Cardiac muscle cell (in vitro differentiated cells and primary cell): Measurements from ENCODE around the gene TRAPPC13. TPM values are rescaled to one million over a fixed set of nuclear protein-coding genes. Genes with fewer than 3 reads are reported as not detected.

ENCODE experiments used
- DNase-seq, 2 donors: peaks; one replicate each; pipeline versions ENCODE4 v3.0.0 to v3.0.0-alpha.2; 2010 to 2017; ENCODE audit warnings: low read depth in 1 of 2, low spot score in 1 of 2
- H3K27ac ChIP-seq: fragments of 200-600 bp; sonication (generic); 2 replicates; pipeline ENCODE4 v1.5.1; 2016
- H3K27me3 ChIP-seq: fragments of 200-600 bp; sonication (generic); 2 replicates; pipeline ENCODE4 v1.6.0; 2016; ENCODE audit warnings: control low read depth
- H3K36me3 ChIP-seq: fragments of 200-600 bp; sonication (generic); 2 replicates; pipeline ENCODE4 v1.5.1; 2016; ENCODE audit warnings: control low read depth
- H3K4me1 ChIP-seq: fragments of 200-600 bp; sonication (generic); 2 replicates; pipeline ENCODE4 v1.8.1; 2017; ENCODE audit warnings: low read depth, mild to moderate bottlenecking, mixed run types
- H3K4me3 ChIP-seq: fragments of 200-600 bp; sonication (generic); 2 replicates; pipeline ENCODE4 v1.5.1; 2016; ENCODE audit warnings: mild to moderate bottlenecking
- H3K9me3 ChIP-seq: fragments of 200-600 bp; sonication (generic); 2 replicates; pipeline ENCODE4 v1.5.1; 2017; ENCODE audit warnings: low read depth, mild to moderate bottlenecking, control low read depth
- CTCF ChIP-seq: IDR thresholded peaks from 2 replicates; pipeline ENCODE4 v1.5.1; 2012; ENCODE audit warnings: low read depth, mild to moderate bottlenecking, low read length
- polyA plus RNA-seq: library from polyadenylated mRNA; unstranded; fragments of >200 nt; fragmentation: Nextera tagmentation; extraction: Ambion mirVana; gene quantifications from 2 replicates; pipeline ENCODE4 v1.2.1, GENCODE V29; 2016
- total RNA-seq: library from RNA; depleted of rRNA; stranded (reverse); fragments of >200 nt; gene quantifications from 2 replicates; pipeline ENCODE4 v1.2.3, GENCODE V29; 2016

TRAPPC13 gene
- total and polyA plus RNA-seq, 2 experiments from 2014 or later = 18.7 to 19.1 TPM

DNA sequence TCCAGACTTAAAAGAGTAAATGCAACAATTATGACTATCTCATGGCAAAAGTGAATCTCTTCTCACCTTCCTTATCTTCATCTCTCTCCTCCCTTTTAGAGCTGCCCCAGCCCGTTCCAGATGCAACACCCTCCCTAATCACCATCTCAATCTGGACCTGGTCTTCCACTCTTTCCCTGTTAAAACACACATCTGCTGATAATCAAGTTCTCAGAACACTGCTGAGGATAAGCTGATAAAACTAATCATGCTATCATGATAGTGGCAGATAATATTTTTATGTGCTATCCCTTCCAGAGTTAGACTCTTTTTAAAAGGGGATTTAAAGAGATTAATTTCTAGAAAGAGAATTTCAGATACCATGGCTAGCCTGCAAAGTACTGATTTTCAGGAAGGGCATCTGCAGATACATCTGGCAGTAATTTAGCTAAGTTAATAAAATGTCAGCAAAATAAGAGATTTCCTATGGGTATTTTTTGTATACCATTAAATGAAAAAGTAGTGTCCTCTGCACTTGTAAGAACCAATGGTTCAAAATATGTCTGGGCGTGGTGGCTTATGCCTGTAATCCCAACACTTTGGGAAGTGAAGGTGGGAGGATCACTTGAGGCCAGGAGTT lies 79.9 kb downstream of the TRAPPC13 start:
- TF ChIP-seq CTCF = no peak

GRCh38 chr5:65707663-65708062 lies 82.8 kb downstream of the TRAPPC13 start:
- Histone ChIP-seq H3K27ac (no peak overlapping the region), H3K27me3 (no peaks in the 10 kb centered on the region), H3K9me3 (no peaks in the 10 kb centered on the region), H3K36me3 (peaks cover 4% of the 10 kb centered on the region), H3K4me1 (peaks cover 9% of the 10 kb centered on the region), H3K4me3 (no peak overlapping the region)
- no peak for TF ChIP-seq CTCF
- no peak for DNase-seq

More for the DNA sequence above, 79.9 kb downstream of the TRAPPC13 start:
- H3K9me3 ChIP-seq = no peaks in the 10 kb centered on the region
- no peak for DNase-seq
- H3K4me1 ChIP-seq = peaks cover 9% of the 10 kb centered on the region
- no peaks in the 10 kb centered on the region for H3K27me3 ChIP-seq
- H3K36me3 ChIP-seq = no peaks in the 10 kb centered on the region
- H3K27ac ChIP-seq = no peak overlapping the region
- no peak overlapping the region for H3K4me3 ChIP-seq

DNA sequence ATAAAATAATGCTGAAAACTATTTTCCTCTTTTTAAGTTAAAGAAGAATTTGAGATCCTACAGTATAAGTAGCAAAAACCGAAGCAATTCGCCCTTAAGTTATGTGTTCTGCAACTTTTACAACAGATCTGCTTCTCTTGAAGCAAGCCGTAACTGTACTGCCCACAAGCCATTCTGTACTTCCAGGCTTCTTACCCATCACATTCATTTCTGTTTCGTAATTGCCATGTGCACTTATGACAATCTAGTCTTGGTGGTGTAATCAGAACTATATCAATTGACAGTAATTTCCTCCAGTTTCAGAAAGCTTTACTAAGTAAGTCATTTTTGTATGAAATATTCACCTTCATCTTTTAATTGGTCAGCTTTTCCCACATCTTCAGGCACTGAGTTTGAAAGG lies 83.3 kb downstream of the TRAPPC13 start:
- Histone ChIP-seq H3K9me3 (no peaks in the 10 kb centered on the region), H3K4me1 (peaks cover 9% of the 10 kb centered on the region), H3K4me3 (no peak overlapping the region), H3K27me3 (no peaks in the 10 kb centered on the region), H3K36me3 (peaks cover 6% of the 10 kb centered on the region), H3K27ac (no peak overlapping the region)
- DNase-seq = peak in 1 of 2 donors; percentile 13
- TF ChIP-seq CTCF = no peak

Other genes starting within 250 kb of the TRAPPC13 start
- 15.4 and 21.2 TPM in 2 replicates for gene ADAMTS6, start 143.1 kb upstream of the TRAPPC13 start, total RNA-seq
- gene ADAMTS6, start 143.1 kb upstream of the TRAPPC13 start, polyA plus RNA-seq = 3.3 and 8.8 TPM in 2 replicates
- 7.1 and 10.8 TPM in 2 replicates for gene CENPK, start 61.9 kb upstream of the TRAPPC13 start, total RNA-seq
- gene CENPK, start 61.9 kb upstream of the TRAPPC13 start, polyA plus RNA-seq = 11.1 and 21.8 TPM in 2 replicates
- gene PPWD1, start 61.7 kb upstream of the TRAPPC13 start, total RNA-seq = 18.3 and 34.4 TPM in 2 replicates
- gene PPWD1, start 61.7 kb upstream of the TRAPPC13 start, polyA plus RNA-seq = 27.7 and 40.1 TPM in 2 replicates
- gene TRIM23, start 694 bp upstream of the TRAPPC13 start, total RNA-seq = 17.6 and 18.7 TPM in 2 replicates
- 14.9 and 19.6 TPM in 2 replicates for gene TRIM23, start 694 bp upstream of the TRAPPC13 start, polyA plus RNA-seq
- 1.2 and 1.5 TPM in 2 replicates for gene SHLD3, start within 50 bp of the TRAPPC13 start, total RNA-seq
- gene SHLD3, start within 50 bp of the TRAPPC13 start, polyA plus RNA-seq = 1.7 and 2.9 TPM in 2 replicates
- 5.9 and 7.4 TPM in 2 replicates for gene SGTB, start 97.1 kb downstream of the TRAPPC13 start, total RNA-seq
- 2.9 and 6.9 TPM in 2 replicates for gene SGTB, start 97.1 kb downstream of the TRAPPC13 start, polyA plus RNA-seq
- gene NLN, start 97.2 kb downstream of the TRAPPC13 start, total RNA-seq = 11.2 and 14.7 TPM in 2 replicates
- gene NLN, start 97.2 kb downstream of the TRAPPC13 start, polyA plus RNA-seq = 19.2 and 20.0 TPM in 2 replicates